ENCODE data around the gene TFAP2C.

Gene TFAP2C

DNA sequence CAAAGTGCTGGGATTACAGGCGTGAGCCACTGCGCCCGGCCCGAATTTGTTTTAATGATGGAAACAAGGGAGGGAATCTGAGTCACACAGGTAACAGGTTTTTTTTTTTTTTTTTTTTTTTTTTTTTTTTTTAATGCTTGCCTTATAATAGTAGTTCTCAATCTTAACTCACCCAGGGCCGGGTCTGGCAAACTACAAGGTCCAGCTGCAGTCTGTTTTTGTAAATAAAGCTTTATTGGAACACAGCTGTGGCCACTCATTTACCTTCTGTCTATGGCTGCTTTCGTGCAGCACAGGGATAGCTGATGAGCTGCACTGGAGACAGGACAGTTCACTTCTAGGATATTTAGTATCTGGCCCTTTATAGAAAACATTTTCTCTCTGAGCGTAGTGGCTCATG lies 58.0 kb downstream of the TFAP2C start:
- no peak overlapping the region for H3K4me3 ChIP-seq (replicated peaks; ENCODE audit: low read depth, low read length)
- TF ChIP-seq, protein P1, sequence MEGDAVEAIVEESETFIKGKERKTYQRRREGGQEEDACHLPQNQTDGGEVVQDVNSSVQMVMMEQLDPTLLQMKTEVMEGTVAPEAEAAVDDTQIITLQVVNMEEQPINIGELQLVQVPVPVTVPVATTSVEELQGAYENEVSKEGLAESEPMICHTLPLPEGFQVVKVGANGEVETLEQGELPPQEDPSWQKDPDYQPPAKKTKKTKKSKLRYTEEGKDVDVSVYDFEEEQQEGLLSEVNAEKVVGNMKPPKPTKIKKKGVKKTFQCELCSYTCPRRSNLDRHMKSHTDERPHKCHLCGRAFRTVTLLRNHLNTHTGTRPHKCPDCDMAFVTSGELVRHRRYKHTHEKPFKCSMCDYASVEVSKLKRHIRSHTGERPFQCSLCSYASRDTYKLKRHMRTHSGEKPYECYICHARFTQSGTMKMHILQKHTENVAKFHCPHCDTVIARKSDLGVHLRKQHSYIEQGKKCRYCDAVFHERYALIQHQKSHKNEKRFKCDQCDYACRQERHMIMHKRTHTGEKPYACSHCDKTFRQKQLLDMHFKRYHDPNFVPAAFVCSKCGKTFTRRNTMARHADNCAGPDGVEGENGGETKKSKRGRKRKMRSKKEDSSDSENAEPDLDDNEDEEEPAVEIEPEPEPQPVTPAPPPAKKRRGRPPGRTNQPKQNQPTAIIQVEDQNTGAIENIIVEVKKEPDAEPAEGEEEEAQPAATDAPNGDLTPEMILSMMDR (IDR thresholded peaks at IDR 0.05; ENCODE audit: low read length, missing control alignments) = no peak
- DNase-seq (ENCODE audit: low read depth) = no peak

DNA sequence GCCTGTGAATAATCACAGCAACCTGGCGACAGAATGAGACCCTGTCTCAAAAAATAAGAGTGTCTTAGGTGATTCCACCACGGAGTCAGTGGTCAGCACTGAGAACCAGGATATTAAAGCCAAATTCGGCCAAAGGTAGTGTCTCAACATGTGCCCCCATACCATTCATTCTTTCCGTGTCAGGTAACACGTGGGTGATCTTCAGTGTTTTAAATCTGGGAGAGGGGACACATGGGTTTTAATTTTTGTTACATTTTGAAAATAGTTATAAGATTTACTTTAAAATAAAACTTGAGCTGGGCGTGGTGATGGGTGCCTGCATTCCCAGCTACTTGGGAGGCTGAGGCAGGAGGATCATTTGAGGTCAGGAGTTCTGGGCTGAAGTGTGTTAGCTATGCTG lies 59.0 kb downstream of the TFAP2C start:
- no peak overlapping the region for H3K4me3 ChIP-seq (replicated peaks; ENCODE audit: low read depth, low read length)
- no peak for DNase-seq (ENCODE audit: low read depth)
- TF ChIP-seq, protein P1 (IDR thresholded peaks at IDR 0.05; ENCODE audit: low read length, missing control alignments) = no peak
